ENCODE results near the gene PCSK6. TPM values are rescaled to one million over a fixed set of nuclear protein-coding genes. Genes with fewer than 3 reads are reported as not detected.

PCSK6 gene
- polyA plus RNA-seq, 1 experiment = 0.29 TPM

GRCh38 chr15:101454365-101454764, 35.1 kb downstream of the PCSK6 start:
- POLR2A ChIA-PET = no interaction called here
- TF ChIP-seq CTCF (IDR thresholded peaks at IDR 0.05; ENCODE audit: insufficient read depth, low read depth, low read length) = no peak
- DNase-seq (ENCODE audit: low read depth) = no peak
- Histone ChIP-seq H3K27me3 (ENCODE audit: control insufficient read depth, insufficient read depth, low read length) (0 out of 2 replicates have a peak, but pooled peaks cover 1% of the 10 kb centered on the region), H3K36me3 (ENCODE audit: control insufficient read depth, insufficient read depth, low read length) (no peaks in the 10 kb centered on the region), H3K4me3 (ENCODE audit: low read depth, low read length) (no peak overlapping the region)
- CTCF ChIA-PET = interaction anchor here (0.9 kb wide), 1 partner anchor 178 kb away, joined by 5 read pairs; no protein-coding TSS in a partner anchor

GRCh38 chr15:101453123-101454120, 36.1 kb downstream of the PCSK6 start:
- Histone ChIP-seq H3K36me3 (ENCODE audit: control insufficient read depth, insufficient read depth, low read length) (no peaks in the 10 kb centered on the region), H3K27me3 (ENCODE audit: control insufficient read depth, insufficient read depth, low read length) (0 out of 2 replicates have a peak, but pooled peaks cover 1% of the 10 kb centered on the region), H3K4me3 (ENCODE audit: low read depth, low read length) (no peak overlapping the region)
- no peak for DNase-seq (ENCODE audit: low read depth)
- CTCF ChIA-PET = interaction anchor here (0.9 kb wide), 1 partner anchor 177 kb away, joined by 5 read pairs; no protein-coding TSS in a partner anchor
- POLR2A ChIA-PET = no interaction called here
- TF ChIP-seq CTCF (IDR thresholded peaks at IDR 0.05; ENCODE audit: insufficient read depth, low read depth, low read length) = no peak

- Histone ChIP-seq H3K27me3 (ENCODE audit: control insufficient read depth, insufficient read depth, low read length) (0 out of 2 replicates have a peak, but pooled peaks cover 1% of the 10 kb centered on the region), H3K36me3 (ENCODE audit: control insufficient read depth, insufficient read depth, low read length) (no peaks in the 10 kb centered on the region), H3K4me3 (ENCODE audit: low read depth, low read length) (no peak overlapping the region)
- DNase-seq (ENCODE audit: low read depth) = no peak
- no peak for TF ChIP-seq CTCF (IDR thresholded peaks at IDR 0.05; ENCODE audit: insufficient read depth, low read depth, low read length)
- ChIA-PET POLR2A (no interaction called here), CTCF (interaction anchor here (0.6 to 0.7 kb wide), 2 partner anchors 152 to 155 kb away, joined by 3 read pairs; no protein-coding TSS in a partner anchor)
Measured at GRCh38 chr15:101452572-101452971, 36.9 kb downstream of the PCSK6 start.

- CTCF ChIA-PET = interaction anchor here (0.7 kb wide), 1 partner anchor 154 kb away, joined by 3 read pairs; no protein-coding TSS in a partner anchor
- DNase-seq (ENCODE audit: low read depth) = no peak
Measured at GRCh38 chr15:101451846-101452245, 37.7 kb downstream of the PCSK6 start.

More at GRCh38 chr15:101451846-101452245, 37.7 kb downstream of the PCSK6 start:
- no peak for TF ChIP-seq CTCF (IDR thresholded peaks at IDR 0.05; ENCODE audit: insufficient read depth, low read depth, low read length)
- Histone ChIP-seq H3K36me3 (ENCODE audit: control insufficient read depth, insufficient read depth, low read length) (no peaks in the 10 kb centered on the region), H3K4me3 (ENCODE audit: low read depth, low read length) (no peak overlapping the region), H3K27me3 (ENCODE audit: control insufficient read depth, insufficient read depth, low read length) (0 out of 2 replicates have a peak, but pooled peaks cover 1% of the 10 kb centered on the region)
- POLR2A ChIA-PET = no interaction called here

All from BJ (cell line).